HG02798 (cell line): Measurements from ENCODE around the gene ERFE.
"Not testable (repeated sequence)": the region's sequence is repeated elsewhere in the genome, so short reads cannot be mapped to it uniquely, and the experiment has no call there.

Experiments used
- ATAC-seq: cut with Tn5 transposase; IDR thresholded peaks from one replicate; pipeline ENCODE4 v1.9.1; 2021; ENCODE audit warnings: mild to moderate bottlenecking; ENCODE audit not compliant: unreplicated experiment, poor library complexity

ERFE gene

GRCh38 chr2:238166391-238167343, 7.9 kb downstream of the ERFE start:
- no peak for ATAC-seq

- no peak for ATAC-seq
Observed at GRCh38 chr2:238167344-238167715, 8.6 kb downstream of the ERFE start.

- no peak for ATAC-seq
Observed at GRCh38 chr2:238167761-238168160, 9.0 kb downstream of the ERFE start.

- ATAC-seq: no peak
Observed at GRCh38 chr2:238168196-238169047, 9.7 kb downstream of the ERFE start.

GRCh38 chr2:238169048-238169707, 10.4 kb downstream of the ERFE start:
- no peak for ATAC-seq

DNA sequence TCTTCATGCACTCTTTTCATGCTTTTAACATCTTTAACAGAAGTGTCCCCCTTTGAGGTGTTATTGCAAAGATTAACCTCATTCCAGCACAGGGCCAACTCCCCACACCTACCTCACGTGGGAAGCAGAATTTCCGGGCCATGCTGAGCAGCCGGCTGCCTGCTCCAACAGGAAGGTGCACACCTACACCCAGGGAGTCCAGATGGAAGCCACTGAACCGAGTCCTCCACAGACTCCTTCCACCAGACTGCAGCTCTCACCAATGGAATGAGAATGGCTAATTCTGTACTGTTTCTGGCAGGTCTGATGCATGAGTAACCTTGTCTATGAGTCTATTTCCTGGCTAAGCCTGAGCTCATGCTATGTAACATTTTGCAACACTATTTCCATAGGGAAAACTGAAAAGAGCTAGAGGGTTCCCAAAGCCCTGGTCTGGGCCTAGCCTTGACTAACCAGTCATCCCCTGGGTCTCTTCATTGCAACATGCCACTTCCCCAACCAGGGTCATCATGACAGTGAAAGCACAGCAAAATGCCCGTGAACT, 11.0 kb downstream of the ERFE start:
- no peak for ATAC-seq

DNA sequence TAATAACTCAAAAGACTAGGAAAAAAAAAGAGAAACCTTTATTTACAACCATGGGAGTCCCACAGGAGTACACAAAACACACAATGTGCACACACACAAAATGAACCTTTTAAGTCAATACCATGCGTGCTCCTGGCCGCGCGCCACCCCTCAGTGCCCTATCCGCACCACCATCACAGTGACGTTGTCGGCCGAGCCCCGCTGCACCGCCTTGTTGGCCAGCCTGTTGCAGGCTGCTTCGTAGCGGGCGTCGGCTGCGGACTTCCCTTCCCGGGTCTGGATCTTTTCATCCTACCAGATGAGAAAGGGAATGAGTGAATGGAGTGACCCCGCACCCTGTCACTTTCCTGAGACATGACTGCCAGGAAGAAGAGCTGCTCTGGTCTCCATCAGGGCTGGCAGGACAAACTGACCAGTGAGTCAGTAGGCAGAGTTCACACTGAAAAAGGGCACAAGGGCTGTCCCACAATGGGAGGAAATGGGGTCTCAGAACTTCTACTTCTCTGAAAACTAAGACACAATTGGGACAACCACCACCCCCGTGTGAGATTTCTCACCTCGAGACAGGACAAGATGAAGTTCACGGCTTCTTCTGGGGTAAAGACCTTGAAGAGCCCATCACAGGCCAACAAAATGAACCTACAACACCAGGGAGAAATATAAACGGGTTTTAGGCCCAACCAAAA, 11.8 kb downstream of the ERFE start:
- no peak for ATAC-seq

DNA sequence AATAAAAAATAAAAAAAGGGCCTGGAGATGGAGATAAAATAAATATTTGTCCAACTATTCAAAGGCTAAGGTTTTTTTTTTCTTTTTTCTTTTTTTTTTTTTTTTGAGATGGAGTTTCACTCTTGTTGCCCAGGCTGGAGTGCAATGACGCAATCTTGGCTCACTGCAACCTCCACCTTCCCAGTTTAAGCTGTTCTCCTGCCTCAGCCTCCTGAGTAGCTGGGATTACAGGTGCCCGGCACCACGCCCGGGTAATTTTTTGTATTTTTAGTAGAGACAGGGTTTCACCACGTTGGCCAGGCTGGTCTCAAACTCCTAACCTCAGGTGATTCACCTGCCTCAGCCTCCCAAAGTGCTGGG, 12.3 kb downstream of the ERFE start:
- ATAC-seq: not testable (repeated sequence)

DNA sequence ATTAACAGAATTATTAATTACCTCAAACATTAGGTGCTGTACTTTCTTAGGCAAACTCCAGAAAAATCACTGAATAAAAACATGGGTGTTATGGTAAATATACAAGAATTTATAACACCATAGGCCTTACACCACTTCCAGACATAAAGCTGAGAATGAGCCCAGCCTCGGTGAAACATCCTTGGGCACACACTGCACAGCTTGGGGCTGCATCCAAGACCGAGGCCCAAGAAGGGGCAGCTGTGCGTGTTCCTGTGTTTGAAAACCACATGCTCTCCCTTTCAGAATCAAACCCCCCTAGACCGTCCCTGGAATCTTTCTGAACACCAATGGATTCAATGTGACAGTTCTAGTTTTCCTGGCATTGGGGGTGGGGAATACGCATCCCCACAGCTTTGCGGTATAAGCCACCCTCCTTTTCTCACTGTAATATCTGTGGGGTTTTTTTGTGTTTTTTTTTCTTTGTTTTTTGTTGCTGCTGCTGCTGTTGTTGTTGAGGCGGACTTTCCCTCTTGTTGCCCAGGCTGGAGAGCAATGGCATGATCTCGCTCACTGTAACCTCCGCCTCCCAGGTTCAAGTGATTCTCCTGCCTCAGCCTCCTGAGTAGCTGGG, 12.9 kb downstream of the ERFE start:
- no peak for ATAC-seq

DNA sequence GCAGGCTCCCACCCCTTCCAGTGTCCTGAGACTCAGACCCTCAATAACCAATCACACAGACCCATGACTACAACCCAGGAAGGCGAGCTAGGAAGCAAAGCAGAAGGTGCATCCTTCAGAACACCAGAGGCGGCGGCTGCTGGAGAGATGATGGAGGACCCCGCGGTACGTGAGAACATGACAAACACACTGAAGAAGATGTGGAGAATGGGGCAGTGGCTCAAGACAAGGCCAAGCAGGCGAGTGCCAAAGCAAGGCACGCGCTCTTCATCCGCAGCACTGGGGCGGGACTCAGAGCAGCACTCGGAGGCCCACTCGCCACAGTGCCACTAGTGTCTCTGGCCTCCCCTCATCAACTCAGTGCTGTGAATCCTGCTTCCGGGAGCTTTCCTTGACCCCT, 13.7 kb downstream of the ERFE start:
- ATAC-seq: no peak

DNA sequence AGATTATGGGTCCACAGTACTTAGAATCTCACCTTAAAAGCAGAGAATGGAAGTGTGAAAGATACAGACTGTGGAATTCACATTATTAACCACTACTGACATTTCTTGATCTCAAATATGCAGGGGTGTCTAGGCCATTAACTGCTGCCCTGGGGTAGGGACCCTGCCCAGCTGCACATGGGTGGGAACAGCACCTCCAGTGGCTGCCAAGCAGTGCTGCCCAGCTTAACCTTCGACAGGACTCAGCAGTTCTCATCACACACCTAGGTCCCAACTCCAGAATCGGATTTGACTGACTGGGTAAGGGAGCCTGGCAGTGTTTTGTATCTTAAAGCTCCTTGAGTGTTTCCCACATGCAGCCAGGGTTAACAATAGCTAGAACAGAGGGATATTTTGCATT, 14.9 kb downstream of the ERFE start:
- ATAC-seq: no peak

- ATAC-seq: no peak
Observed at GRCh38 chr2:238174291-238174690, 15.5 kb downstream of the ERFE start.

GRCh38 chr2:238174701-238175100, 15.9 kb downstream of the ERFE start:
- ATAC-seq: no peak

- no peak for ATAC-seq
Observed at GRCh38 chr2:238176613-238177012, 17.8 kb downstream of the ERFE start.

DNA sequence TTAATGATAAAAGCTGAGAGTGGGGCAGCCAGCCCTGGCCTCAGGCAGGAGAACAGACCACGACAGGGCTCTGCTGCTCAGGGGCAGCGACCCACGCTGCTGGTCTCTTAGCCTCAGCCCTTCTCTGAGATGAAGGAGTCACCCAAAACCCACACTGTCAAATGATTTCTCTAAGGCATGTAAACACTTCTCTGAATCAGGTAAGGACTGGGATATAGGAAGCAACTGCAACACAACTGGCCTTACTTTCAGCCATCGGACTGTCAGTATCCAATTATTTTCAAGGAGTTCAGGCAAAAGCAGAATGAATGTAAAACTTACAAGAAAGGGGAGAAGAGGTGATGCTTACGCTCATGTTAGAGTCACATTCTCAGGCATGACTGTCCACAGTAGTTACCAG, 21.8 kb downstream of the ERFE start:
- ATAC-seq: no peak

GRCh38 chr2:238182362-238182761, 23.6 kb downstream of the ERFE start:
- ATAC-seq: no peak

DNA sequence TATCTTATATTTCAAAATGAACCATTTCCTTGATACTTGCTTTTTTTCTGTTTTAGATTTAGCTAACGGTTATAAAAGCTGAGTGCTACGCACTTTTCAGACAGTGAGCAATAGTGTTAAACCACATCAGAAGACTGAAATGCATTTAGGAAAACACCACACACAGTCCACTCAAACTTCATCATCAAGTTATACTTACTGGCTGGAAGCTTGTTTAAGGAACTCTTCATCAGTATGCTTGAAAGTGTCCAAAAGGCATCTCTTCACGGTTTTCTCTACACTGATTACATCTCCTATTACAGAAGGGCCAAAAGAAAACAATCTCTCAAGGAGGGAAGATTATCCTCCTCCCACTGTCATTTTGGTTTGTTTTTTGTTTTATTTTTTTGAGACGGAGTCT, 25.1 kb downstream of the ERFE start:
- no peak for ATAC-seq

DNA sequence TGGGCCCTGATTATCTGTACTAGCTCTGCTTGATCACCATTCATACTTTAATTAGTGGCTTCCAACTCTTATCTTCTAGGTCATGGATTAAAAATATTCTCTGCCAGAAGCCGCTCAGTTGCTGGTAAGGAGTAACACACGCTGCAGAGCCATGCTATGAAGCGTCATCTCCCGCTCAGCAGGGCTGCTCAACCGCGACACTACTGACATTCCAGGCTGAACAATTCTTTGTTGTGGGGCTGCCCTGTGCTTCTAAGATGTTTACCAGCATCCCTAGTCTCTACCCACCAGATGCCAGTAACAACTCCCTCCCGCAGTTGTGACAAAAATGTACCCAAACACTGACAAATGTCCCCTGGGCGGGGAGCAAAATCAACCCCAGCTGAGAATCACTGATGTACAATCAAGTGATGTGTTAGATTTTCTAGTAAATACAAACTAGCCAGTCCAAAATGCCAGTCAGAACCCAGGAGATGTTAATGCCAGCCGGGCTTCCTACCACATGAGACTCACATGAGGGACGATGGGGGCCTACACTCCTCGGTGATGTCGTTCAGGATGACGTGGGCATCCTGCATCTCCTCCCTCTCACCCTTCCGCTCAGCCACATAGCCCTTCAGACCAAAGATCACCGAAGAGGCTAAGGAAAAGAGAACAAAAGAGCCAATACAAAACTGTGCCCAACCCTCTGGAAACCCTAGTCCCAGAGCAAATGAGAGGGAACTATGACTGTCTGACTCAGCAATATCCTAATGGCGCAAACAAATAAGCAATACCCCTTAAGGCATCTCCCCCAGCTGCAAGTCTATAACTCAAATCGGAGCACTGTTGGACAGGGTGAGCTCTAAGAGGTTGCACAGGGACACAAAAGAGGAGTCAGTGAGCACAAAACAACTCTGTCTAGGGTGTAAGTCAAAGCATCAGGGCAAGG, 29.1 kb downstream of the ERFE start:
- ATAC-seq: no peak

- ATAC-seq: no peak
Observed at GRCh38 chr2:238190445-238190844, 31.7 kb downstream of the ERFE start.
